Epithelial cell of esophagus (primary cell): Measurements from ENCODE around the gene SLC46A2.

Experiments
- DNase-seq: peaks from one replicate; pipeline ENCODE4 v3.0.0; 2010; ENCODE audit warnings: low read depth
- H3K4me3 ChIP-seq: 2 replicates; pipeline ENCODE4 v1.5.1; 2011; ENCODE audit warnings: mild to moderate bottlenecking, low read length, control low read depth
- CTCF ChIP-seq: IDR thresholded peaks from 2 replicates; pipeline ENCODE4 v1.5.1; 2011; ENCODE audit warnings: low read depth, mild to moderate bottlenecking, low read length, control low read depth, inconsistent platforms; ENCODE audit not compliant: insufficient read depth; ENCODE audit errors: missing control alignments

SLC46A2 gene

GRCh38 chr9:112880650-112881049 is 10.0 kb downstream of the SLC46A2 start:
- DNase-seq: no peak
- TF ChIP-seq CTCF: no peak
- no peak overlapping the region for H3K4me3 ChIP-seq

- TF ChIP-seq CTCF: no peak
- no peak for DNase-seq
Observed at GRCh38 chr9:112878752-112879151, 11.9 kb downstream of the SLC46A2 start.

GRCh38 chr9:112873773-112874405 is 16.8 kb downstream of the SLC46A2 start:
- H3K4me3 ChIP-seq: no peak overlapping the region
- DNase-seq: no peak
- no peak for TF ChIP-seq CTCF

More at GRCh38 chr9:112878752-112879151, 11.9 kb downstream of the SLC46A2 start:
- no peak overlapping the region for H3K4me3 ChIP-seq

- no peak for TF ChIP-seq CTCF
- H3K4me3 ChIP-seq: no peak overlapping the region
- DNase-seq: no peak
Observed at GRCh38 chr9:112872019-112872418, 18.7 kb downstream of the SLC46A2 start.

- no peak overlapping the region for H3K4me3 ChIP-seq
- TF ChIP-seq CTCF: no peak
- no peak for DNase-seq
Observed at GRCh38 chr9:112870556-112870955, 20.1 kb downstream of the SLC46A2 start.

GRCh38 chr9:112869917-112870316 is 20.8 kb downstream of the SLC46A2 start:
- no peak for DNase-seq
- TF ChIP-seq CTCF: no peak
- H3K4me3 ChIP-seq: no peak overlapping the region

GRCh38 chr9:112869041-112869529 is 21.6 kb downstream of the SLC46A2 start:
- no peak for TF ChIP-seq CTCF
- no peak overlapping the region for H3K4me3 ChIP-seq

More at GRCh38 chr9:112869041-112869529, 21.6 kb downstream of the SLC46A2 start:
- no peak for DNase-seq
